ENCODE measurements around the gene ZSWIM3. TPM values are rescaled to one million over a fixed set of nuclear protein-coding genes. Genes with fewer than 3 reads are reported as not detected.

Gene ZSWIM3
- total RNA-seq, 1 experiment from 2014 or later, result 4.2 TPM

DNA sequence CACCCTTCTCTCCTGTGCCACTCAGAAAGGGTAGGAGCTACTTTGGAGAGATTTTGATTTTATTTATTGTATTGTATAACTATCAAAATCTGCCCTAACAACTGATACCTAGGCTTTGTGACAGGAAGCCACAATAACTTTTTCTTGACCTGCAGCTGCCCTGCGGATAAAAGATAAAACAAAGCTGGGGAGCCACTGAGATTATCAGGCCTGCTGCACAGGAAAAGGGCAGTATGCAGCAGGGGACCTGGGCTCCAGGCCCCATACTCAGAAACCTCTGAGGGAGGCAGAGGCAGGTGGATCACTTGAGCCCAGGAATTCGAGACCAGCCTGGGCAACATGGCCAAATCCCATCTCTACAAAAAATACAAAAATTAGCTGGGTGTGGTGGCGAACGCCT is 24.8 kb upstream of the ZSWIM3 start:
- H3K9me3 ChIP-seq (ENCODE audit: low read length), result no peaks in the 10 kb centered on the region
- intact Hi-C loops (cut with micrococcal nuclease), result loop anchor here (10.0 kb wide), 1 partner anchor 142 kb away; the partner anchor contains the start of gene ZNF335
- no peaks in the 10 kb centered on the region for H3K36me3 ChIP-seq (ENCODE audit: low read depth, low read length)
- ATAC-seq (no peak), DNase-seq (no peak)
- H3K79me2 ChIP-seq (ENCODE audit: low read length), result peaks cover 29% of the 10 kb centered on the region
- H3K27me3 ChIP-seq (ENCODE audit: low read length), result no peaks in the 10 kb centered on the region
- no peak overlapping the region for H3K4me3 ChIP-seq (ENCODE audit: low read length)
- no peak overlapping the region; the same call in 1 of the 2 replicates for H3K4me2 ChIP-seq (ENCODE audit: low read length)
- H3K9ac ChIP-seq (ENCODE audit: low read length), result no peak overlapping the region
- ChIA-PET POLR2A (ENCODE audit: unreplicated experiment) (no interaction called here), CTCF (no interaction called here)
- no peaks in the 10 kb centered on the region for H3K9me2 ChIP-seq (replicated peaks; ENCODE audit: low read length)
- no peaks in the 10 kb centered on the region for H3F3A ChIP-seq (ENCODE audit: low read length, unreplicated experiment)
- peaks cover 35% of the 10 kb centered on the region for H3K4me1 ChIP-seq (ENCODE audit: insufficient read depth, low read length)
- no peaks in the 10 kb centered on the region for H4K20me1 ChIP-seq (ENCODE audit: low read length)
- no TSS peak for BruUV-seq (replicated peaks)
- no peak overlapping the region for H3K27ac ChIP-seq (ENCODE audit: low read length)
- no peak overlapping the region for H2AFZ ChIP-seq (ENCODE audit: low read length)
- TF ChIP-seq, protein P1, sequence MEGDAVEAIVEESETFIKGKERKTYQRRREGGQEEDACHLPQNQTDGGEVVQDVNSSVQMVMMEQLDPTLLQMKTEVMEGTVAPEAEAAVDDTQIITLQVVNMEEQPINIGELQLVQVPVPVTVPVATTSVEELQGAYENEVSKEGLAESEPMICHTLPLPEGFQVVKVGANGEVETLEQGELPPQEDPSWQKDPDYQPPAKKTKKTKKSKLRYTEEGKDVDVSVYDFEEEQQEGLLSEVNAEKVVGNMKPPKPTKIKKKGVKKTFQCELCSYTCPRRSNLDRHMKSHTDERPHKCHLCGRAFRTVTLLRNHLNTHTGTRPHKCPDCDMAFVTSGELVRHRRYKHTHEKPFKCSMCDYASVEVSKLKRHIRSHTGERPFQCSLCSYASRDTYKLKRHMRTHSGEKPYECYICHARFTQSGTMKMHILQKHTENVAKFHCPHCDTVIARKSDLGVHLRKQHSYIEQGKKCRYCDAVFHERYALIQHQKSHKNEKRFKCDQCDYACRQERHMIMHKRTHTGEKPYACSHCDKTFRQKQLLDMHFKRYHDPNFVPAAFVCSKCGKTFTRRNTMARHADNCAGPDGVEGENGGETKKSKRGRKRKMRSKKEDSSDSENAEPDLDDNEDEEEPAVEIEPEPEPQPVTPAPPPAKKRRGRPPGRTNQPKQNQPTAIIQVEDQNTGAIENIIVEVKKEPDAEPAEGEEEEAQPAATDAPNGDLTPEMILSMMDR (conservative IDR thresholded peaks at IDR 0.05; ENCODE audit: low read depth, low read length), result no peak
- no peak for TF ChIP-seq EZH2 (IDR thresholded peaks at IDR 0.05; ENCODE audit: low read length, unreplicated experiment)
- no peak for TF ChIP-seq EZH2phosphoT487 (IDR thresholded peaks at IDR 0.05; ENCODE audit: borderline replicate concordance, low read length)

DNA sequence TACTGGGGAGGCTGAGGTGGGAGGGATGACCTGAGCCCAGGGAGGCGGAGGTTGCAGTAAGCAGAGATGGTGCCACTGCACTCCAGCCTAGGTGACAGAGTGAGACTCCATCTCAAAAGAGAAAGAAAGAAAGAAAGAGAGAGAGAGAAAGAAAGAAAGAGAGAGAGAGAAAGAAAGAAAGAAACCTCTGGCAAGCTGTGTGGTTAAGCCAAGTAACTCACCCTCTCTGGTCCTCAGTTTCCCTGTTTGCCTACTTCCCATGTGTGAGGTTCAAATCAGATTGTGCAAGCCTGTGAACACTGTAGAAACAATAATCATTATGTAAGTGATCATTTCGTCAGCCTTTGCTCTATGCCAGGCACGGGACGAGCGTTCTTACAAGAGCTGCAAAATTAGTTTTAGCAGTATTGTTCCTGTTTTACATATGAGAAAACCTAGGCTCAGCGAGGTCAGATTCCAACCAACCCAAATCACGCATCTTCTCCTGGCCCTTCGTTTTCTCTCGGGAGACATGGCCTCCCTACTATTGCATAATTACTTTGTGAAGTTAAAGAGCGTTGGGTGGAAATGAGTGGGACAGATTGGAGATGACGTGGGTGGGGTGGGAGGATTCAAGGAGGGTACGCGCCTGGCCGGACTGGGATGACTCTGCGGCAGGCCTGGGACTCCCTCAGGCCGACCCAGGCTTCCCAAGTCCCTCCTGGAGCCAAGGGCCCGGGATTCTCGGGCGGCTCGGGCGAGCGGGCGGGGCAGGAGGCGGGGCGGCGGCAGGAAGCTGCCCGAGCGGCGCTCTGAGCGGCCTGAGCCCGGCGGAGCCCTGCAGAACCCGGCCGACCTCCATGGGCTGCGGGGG is 24.2 kb upstream of the ZSWIM3 start, which contains the start of gene SNX21:
Gene SNX21, plus strand, starts transcription at position 770 of the 853 bp plus-strand sequence. CDS start 121 bp downstream, outside the sequence.
- peaks cover 35% of the 10 kb centered on the region for H3K4me1 ChIP-seq (ENCODE audit: insufficient read depth, low read length)
- H3K79me2 ChIP-seq (ENCODE audit: low read length), result peaks cover 29% of the 10 kb centered on the region
- H2AFZ ChIP-seq (ENCODE audit: low read length), result peak within 1 kb of the TSS; percentile 71
- ChIA-PET CTCF (interaction anchor here (0.6 to 0.9 kb wide), 2 partner anchors 34 to 155 kb away, joined by 3 to 4 read pairs; no protein-coding TSS in a partner anchor), POLR2A (ENCODE audit: unreplicated experiment) (interaction anchor here (0.6 to 1.1 kb wide), 3 partner anchors 58 to 111 kb away, joined by 3 to 8 read pairs (median 3); partner anchors contain the start of genes CTSA and PCIF1)
- peak within 1 kb of the TSS; percentile 91 for H3K4me2 ChIP-seq (ENCODE audit: low read length)
- no peaks in the 10 kb centered on the region for H3F3A ChIP-seq (ENCODE audit: low read length, unreplicated experiment)
- H4K20me1 ChIP-seq (ENCODE audit: low read length), result no peaks in the 10 kb centered on the region
- peak; percentile 77 for ATAC-seq
- peak; percentile 82 for DNase-seq
- H3K9ac ChIP-seq (ENCODE audit: low read length), result peak within 1 kb of the TSS; percentile 82
- no peaks in the 10 kb centered on the region for H3K9me2 ChIP-seq (replicated peaks; ENCODE audit: low read length)
- no peaks in the 10 kb centered on the region for H3K27me3 ChIP-seq (ENCODE audit: low read length)
- TF ChIP-seq, protein P1 (conservative IDR thresholded peaks at IDR 0.05; ENCODE audit: low read depth, low read length), result no peak
- TF ChIP-seq EZH2phosphoT487 (IDR thresholded peaks at IDR 0.05; ENCODE audit: borderline replicate concordance, low read length), result no peak
- no peak for TF ChIP-seq EZH2 (IDR thresholded peaks at IDR 0.05; ENCODE audit: low read length, unreplicated experiment)
- peak within 1 kb of the TSS; percentile 66 for H3K27ac ChIP-seq (ENCODE audit: low read length)
- intact Hi-C loops (cut with micrococcal nuclease), result loop anchor here (10.0 kb wide), 1 partner anchor 142 kb away; the partner anchor contains the start of gene ZNF335
- H3K9me3 ChIP-seq (ENCODE audit: low read length), result no peaks in the 10 kb centered on the region
- H3K4me3 ChIP-seq (ENCODE audit: low read length), result peak within 1 kb of the TSS; percentile 78
- H3K36me3 ChIP-seq (ENCODE audit: low read depth, low read length), result no peaks in the 10 kb centered on the region
- BruUV-seq (replicated peaks), result TSS peak; percentile 62
